HepG2 (cell line): ENCODE data around the gene SS18L1. TPM values are rescaled to one million over a fixed set of nuclear protein-coding genes. Genes with fewer than 3 reads are reported as not detected.
A peak's percentile ranks its signal among the peaks of the same experiment; 100 is the strongest.

Experiments used
- CEBPB ChIP-seq: IDR thresholded peaks from 2 replicates; pipeline ENCODE4 v1.6.1; 2011; ENCODE audit warnings: low read depth, low read length, improper control_type of control experiment, borderline replicate concordance
- FOXA1 ChIP-seq, 2 experiments: fragments of 450-650 bp in 1 of 2; sonication (generic) in 1 of 2; formaldehyde crosslinking in 1 of 2; IDR thresholded peaks; 2 replicates each; pipeline versions ENCODE4 v1.4.0 to v1.6.1; 2016 to 2020; ENCODE audit warnings: missing genetic modification reagents in 1 of 2
- KAT7 ChIP-seq: IDR thresholded peaks from 2 replicates; pipeline ENCODE4 v1.6.1; 2018; ENCODE audit warnings: borderline replicate concordance, missing compliant biosample characterization
- KDM5A ChIP-seq: fragments of 200-600 bp; sonication (generic); IDR thresholded peaks from 2 replicates; pipeline ENCODE4 v1.7.0; 2018; ENCODE audit warnings: antibody characterized with exemption, mild to moderate bottlenecking, low read length, borderline replicate concordance
- ZNF335 ChIP-seq: sonication (generic); formaldehyde crosslinking; IDR thresholded peaks from 2 replicates; pipeline ENCODE4 v1.4.0; 2020; ENCODE audit warnings: missing genetic modification reagents
- ZNF432 ChIP-seq: sonication (generic); formaldehyde crosslinking; IDR thresholded peaks from 2 replicates; pipeline ENCODE4 v1.5.0; 2020; ENCODE audit warnings: missing genetic modification reagents, mild to moderate bottlenecking, borderline replicate concordance
- polyA plus RNA-seq, 8 experiments: library from polyadenylated mRNA; depleted of rRNA in 3 of 8; stranded (reverse) in 7 of 8; unstranded in 1 of 8; fragments of >200 nt; fragmentation: Illumina TruSeq in 4 of 8; extraction: Trizol in 4 of 8; gene quantifications; 2 replicates each; pipeline versions ENCODE4 v1.2.1 to v1.2.3, GENCODE V29; 2011 to 2016; ENCODE audit warnings: low read depth in 4 of 8, missing spikeins in 1 of 8, mixed read lengths in 1 of 8; ENCODE audit not compliant: insufficient read depth in 1 of 8
- total RNA-seq, 5 experiments: library from RNA; depleted of rRNA; stranded (reverse); fragments of >200 nt; fragmentation: Illumina TruSeq; extraction: Trizol; gene quantifications; 2 replicates each; pipeline ENCODE4 v1.2.3, GENCODE V29; 2016; ENCODE audit warnings: low read depth in 1 of 5
- TF ChIP-seq, protein P1 (sequence below): sonication (generic); formaldehyde crosslinking; IDR thresholded peaks from 2 replicates; pipeline ENCODE4 v1.4.0; 2020; ENCODE audit warnings: missing genetic modification reagents
- TF ChIP-seq, protein P2 (sequence below): sonication (generic); formaldehyde crosslinking; IDR thresholded peaks from 2 replicates; pipeline ENCODE4 v1.8.1; 2023; ENCODE audit warnings: mild to moderate bottlenecking, missing genetic modification reagents
- TF ChIP-seq, protein P3 (sequence below), 2 experiments: sonication (generic) in 1 of 2; formaldehyde crosslinking in 1 of 2; IDR thresholded peaks; 2 replicates each; pipeline versions ENCODE4 v1.4.0 to v1.6.1; 2016 to 2020; ENCODE audit warnings: borderline replicate concordance in 1 of 2, low read depth in 1 of 2, mild to moderate bottlenecking in 1 of 2, missing genetic modification reagents in 1 of 2
- TF ChIP-seq, protein P4 (sequence below): sonication (generic); formaldehyde crosslinking; IDR thresholded peaks from 2 replicates; pipeline ENCODE4 v1.4.0; 2020; ENCODE audit warnings: low read depth, missing genetic modification reagents

Gene SS18L1
- total and polyA plus RNA-seq, 2 of the 13 experiments (the other 11 are each of a cell fraction or from before 2014, with no cell fraction given): 17.8 to 27.6 TPM

DNA sequence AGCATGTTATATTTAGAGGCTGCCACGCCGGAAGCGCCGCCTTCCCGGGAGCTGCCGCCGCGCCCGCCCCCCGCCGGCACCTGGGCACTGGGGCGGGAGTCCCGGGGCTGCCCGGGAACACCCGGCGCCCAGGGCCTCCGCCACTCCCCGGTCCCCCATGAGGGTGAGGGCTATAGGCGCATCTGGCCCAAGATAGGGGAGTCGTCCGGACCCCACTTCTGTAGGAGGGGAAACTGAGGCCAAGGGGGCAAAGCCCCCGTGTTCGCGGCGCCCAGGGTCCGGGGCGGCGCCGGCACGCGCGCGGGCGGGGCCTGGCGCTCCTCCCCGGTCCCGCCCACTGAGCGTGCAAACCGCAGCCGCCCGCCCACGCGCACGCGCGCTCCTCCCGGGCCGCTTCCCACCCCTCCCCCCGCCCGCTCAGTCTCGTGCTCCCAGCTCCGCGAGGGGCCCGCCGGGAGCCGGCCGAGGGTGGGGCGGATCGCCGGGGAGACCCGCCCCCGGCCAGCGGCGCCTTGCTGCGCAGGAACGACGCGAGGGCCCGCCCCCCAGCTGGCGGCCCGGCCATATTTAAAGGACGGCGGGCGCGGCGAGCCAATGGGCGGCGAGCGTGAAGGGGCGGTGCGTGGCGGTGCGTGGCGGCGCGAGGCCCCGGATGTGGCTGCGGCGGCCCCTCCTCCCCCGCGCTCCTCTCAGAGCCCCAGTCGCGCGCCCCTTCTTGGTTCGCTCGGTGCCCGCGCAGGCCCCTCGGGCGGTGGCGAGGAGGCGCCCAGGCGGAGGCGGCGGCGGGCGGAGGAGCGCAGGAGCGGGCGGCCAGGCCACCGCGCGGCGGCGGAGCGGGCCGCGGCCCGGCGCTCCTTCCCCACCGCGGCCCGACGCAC lies 21.6 kb upstream of the SS18L1 start, which contains the start of gene LSM14B (continued):
- TF ChIP-seq, protein P1, sequence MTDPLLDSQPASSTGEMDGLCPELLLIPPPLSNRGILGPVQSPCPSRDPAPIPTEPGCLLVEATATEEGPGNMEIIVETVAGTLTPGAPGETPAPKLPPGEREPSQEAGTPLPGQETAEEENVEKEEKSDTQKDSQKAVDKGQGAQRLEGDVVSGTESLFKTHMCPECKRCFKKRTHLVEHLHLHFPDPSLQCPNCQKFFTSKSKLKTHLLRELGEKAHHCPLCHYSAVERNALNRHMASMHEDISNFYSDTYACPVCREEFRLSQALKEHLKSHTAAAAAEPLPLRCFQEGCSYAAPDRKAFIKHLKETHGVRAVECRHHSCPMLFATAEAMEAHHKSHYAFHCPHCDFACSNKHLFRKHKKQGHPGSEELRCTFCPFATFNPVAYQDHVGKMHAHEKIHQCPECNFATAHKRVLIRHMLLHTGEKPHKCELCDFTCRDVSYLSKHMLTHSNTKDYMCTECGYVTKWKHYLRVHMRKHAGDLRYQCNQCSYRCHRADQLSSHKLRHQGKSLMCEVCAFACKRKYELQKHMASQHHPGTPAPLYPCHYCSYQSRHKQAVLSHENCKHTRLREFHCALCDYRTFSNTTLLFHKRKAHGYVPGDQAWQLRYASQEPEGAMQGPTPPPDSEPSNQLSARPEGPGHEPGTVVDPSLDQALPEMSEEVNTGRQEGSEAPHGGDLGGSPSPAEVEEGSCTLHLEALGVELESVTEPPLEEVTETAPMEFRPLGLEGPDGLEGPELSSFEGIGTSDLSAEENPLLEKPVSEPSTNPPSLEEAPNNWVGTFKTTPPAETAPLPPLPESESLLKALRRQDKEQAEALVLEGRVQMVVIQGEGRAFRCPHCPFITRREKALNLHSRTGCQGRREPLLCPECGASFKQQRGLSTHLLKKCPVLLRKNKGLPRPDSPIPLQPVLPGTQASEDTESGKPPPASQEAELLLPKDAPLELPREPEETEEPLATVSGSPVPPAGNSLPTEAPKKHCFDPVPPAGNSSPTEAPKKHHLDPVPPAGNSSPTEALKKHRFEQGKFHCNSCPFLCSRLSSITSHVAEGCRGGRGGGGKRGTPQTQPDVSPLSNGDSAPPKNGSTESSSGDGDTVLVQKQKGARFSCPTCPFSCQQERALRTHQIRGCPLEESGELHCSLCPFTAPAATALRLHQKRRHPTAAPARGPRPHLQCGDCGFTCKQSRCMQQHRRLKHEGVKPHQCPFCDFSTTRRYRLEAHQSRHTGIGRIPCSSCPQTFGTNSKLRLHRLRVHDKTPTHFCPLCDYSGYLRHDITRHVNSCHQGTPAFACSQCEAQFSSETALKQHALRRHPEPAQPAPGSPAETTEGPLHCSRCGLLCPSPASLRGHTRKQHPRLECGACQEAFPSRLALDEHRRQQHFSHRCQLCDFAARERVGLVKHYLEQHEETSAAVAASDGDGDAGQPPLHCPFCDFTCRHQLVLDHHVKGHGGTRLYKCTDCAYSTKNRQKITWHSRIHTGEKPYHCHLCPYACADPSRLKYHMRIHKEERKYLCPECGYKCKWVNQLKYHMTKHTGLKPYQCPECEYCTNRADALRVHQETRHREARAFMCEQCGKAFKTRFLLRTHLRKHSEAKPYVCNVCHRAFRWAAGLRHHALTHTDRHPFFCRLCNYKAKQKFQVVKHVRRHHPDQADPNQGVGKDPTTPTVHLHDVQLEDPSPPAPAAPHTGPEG: no peak; the same call in 1 of the 2 replicates
- TF ChIP-seq, protein P2, sequence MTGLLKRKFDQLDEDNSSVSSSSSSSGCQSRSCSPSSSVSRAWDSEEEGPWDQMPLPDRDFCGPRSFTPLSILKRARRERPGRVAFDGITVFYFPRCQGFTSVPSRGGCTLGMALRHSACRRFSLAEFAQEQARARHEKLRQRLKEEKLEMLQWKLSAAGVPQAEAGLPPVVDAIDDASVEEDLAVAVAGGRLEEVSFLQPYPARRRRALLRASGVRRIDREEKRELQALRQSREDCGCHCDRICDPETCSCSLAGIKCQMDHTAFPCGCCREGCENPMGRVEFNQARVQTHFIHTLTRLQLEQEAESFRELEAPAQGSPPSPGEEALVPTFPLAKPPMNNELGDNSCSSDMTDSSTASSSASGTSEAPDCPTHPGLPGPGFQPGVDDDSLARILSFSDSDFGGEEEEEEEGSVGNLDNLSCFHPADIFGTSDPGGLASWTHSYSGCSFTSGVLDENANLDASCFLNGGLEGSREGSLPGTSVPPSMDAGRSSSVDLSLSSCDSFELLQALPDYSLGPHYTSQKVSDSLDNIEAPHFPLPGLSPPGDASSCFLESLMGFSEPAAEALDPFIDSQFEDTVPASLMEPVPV (CRISPR knock-in tag): no peak; the same call in none of the 2 replicates
- TF ChIP-seq ZNF335: no peak
- TF ChIP-seq CEBPB: no peak
- TF ChIP-seq KDM5A: peak; percentile 16; the same call in 1 of the 2 replicates
- TF ChIP-seq, protein P3, sequence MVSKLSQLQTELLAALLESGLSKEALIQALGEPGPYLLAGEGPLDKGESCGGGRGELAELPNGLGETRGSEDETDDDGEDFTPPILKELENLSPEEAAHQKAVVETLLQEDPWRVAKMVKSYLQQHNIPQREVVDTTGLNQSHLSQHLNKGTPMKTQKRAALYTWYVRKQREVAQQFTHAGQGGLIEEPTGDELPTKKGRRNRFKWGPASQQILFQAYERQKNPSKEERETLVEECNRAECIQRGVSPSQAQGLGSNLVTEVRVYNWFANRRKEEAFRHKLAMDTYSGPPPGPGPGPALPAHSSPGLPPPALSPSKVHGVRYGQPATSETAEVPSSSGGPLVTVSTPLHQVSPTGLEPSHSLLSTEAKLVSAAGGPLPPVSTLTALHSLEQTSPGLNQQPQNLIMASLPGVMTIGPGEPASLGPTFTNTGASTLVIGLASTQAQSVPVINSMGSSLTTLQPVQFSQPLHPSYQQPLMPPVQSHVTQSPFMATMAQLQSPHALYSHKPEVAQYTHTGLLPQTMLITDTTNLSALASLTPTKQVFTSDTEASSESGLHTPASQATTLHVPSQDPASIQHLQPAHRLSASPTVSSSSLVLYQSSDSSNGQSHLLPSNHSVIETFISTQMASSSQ (IDR thresholded peaks at IDR 0.05; ENCODE audit: low read depth): no peak
- TF ChIP-seq, protein P3 (CRISPR knock-in tag; IDR thresholded peaks at IDR 0.05; ENCODE audit: borderline replicate concordance): no peak; the same call in 1 of the 2 replicates
- TF ChIP-seq, protein P4, sequence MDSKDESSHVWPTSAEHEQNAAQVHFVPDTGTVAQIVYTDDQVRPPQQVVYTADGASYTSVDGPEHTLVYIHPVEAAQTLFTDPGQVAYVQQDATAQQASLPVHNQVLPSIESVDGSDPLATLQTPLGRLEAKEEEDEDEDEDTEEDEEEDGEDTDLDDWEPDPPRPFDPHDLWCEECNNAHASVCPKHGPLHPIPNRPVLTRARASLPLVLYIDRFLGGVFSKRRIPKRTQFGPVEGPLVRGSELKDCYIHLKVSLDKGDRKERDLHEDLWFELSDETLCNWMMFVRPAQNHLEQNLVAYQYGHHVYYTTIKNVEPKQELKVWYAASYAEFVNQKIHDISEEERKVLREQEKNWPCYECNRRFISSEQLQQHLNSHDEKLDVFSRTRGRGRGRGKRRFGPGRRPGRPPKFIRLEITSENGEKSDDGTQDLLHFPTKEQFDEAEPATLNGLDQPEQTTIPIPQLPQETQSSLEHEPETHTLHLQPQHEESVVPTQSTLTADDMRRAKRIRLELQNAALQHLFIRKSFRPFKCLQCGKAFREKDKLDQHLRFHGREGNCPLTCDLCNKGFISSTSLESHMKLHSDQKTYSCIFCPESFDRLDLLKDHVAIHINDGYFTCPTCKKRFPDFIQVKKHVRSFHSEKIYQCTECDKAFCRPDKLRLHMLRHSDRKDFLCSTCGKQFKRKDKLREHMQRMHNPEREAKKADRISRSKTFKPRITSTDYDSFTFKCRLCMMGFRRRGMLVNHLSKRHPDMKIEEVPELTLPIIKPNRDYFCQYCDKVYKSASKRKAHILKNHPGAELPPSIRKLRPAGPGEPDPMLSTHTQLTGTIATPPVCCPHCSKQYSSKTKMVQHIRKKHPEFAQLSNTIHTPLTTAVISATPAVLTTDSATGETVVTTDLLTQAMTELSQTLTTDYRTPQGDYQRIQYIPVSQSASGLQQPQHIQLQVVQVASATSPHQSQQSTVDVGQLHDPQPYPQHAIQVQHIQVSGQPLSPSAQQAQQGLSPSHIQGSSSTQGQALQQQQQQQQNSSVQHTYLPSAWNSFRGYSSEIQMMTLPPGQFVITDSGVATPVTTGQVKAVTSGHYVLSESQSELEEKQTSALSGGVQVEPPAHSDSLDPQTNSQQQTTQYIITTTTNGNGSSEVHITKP (CRISPR knock-in tag): no peak
- TF ChIP-seq FOXA1 (IDR thresholded peaks at IDR 0.05): no peak
- no peak for TF ChIP-seq FOXA1 (CRISPR knock-in tag; IDR thresholded peaks at IDR 0.05)
- TF ChIP-seq KAT7 (CRISPR knock-in tag): no peak
- no peak for TF ChIP-seq ZNF432 (CRISPR knock-in tag)
